CD4-positive, alpha-beta T cell treated with Interleukin-12 subunit alpha and Interleukin-12 subunit beta, for 1 hour (primary cell): Measurements from ENCODE around the gene MCTS1.
A peak's percentile ranks its signal among the peaks of the same experiment; 100 is the strongest.
"Not testable (repeated sequence)": the region's sequence is repeated elsewhere in the genome, so short reads cannot be mapped to it uniquely, and the experiment has no call there.

Experiments used
- DNase-seq: peaks from one replicate; pipeline ENCODE4 v3.0.0-alpha.2; 2020

MCTS1 gene, protein sequence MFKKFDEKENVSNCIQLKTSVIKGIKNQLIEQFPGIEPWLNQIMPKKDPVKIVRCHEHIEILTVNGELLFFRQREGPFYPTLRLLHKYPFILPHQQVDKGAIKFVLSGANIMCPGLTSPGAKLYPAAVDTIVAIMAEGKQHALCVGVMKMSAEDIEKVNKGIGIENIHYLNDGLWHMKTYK

GRCh38 chrX:120603707-120604360 is at the start of gene MCTS1:
Gene MCTS1, plus strand, starts transcription at chrX:120604101. Its CDS starts 136 bp downstream, at chrX:120604237.
- peak; percentile 89 for DNase-seq

- no peak for DNase-seq
Measured at GRCh38 chrX:120556251-120556650, 47.6 kb upstream of the MCTS1 start.

DNA sequence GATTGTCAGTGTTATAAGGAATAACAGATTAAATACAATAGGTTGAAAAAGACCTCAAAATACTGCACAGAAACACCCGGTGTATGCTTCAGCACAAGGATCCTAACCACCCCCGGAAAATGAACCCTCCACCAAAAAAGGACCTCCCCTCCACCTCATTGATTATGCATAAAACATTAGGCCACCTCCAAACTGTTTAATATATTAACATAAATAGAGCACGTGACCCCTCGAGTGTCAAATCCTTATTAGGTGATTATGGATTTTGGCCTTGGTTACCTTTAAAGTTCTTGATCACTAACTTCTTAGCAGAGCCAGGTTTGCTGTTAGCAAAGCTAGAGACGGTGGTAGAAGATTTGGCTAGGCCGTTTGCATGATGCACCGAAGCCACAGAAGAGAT is 44.1 kb upstream of the MCTS1 start:
- DNase-seq: peak; percentile 17

DNA sequence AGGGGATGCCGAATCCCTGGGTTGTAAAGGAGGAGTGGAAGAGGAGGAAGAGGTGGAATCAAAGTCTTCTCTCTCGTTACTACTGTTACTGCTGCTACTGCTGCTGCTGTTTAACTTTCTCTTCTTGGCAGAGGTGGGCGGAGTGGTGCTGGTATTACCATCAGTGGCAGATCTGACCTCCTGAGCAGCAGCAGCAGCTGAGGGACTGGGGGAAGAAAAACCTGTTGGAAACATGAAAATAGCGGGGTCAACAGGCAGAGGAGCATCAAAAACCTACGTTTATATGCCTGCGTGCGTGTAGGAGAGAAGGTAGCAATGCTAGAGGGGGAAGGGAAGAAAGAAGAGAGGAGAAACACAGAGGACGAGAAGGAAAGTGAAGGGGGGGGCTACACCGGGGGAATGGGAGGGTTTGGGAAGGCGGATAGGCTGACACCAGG is 43.5 kb upstream of the MCTS1 start:
- peak; percentile 35 for DNase-seq

- peak; percentile 91 for DNase-seq
Measured at GRCh38 chrX:120560842-120561633, 42.9 kb upstream of the MCTS1 start, which contains the start of gene CUL4B. Gene CUL4B, minus strand, starts transcription at chrX:120560962. Its CDS starts 324 bp downstream, at chrX:120560638.

DNA sequence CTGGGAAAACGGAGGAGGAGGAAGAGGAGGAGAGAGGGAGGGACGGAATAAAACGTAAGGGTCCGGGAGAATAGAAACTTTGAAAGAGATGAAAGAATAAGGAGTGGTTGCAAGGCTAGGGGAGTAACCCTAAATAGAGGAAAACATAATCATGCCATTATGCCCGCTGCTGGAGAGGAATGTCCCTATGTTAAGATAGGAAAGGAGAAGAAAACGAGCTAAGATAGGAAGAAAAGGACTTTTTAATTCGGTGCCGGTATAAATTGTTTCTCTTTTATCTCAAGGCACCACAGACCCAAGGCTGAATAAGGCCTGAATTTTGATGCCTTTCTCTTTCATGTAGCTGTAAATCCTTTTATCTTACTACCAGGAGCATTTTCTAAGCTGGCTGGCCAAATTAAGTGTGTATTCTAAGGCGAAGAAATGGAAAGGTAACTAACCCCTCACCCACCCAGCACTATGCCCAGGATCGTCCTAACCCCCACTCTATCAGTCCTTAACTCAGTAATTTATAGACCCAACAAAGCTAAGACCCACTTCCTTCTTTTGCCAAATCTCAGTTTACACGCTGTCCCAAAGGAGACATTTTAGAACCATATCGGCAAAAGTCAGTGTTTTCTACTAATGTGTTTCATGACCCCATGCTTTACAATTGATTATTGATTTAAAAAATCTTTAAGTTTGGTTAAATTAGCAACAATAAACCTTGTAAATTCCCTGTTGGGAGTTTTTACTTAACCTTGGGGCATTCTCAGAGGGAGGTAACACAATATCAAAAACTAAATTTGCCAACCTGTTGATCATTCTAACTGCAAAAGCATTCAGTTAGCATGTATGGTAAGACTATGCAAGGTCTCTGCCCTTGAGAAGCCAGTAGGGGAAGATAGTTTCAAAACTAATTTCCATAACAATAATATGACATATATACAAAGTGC is 42.0 kb upstream of the MCTS1 start:
- no peak for DNase-seq

- no peak for DNase-seq
Measured at GRCh38 chrX:120562569-120562926, 41.4 kb upstream of the MCTS1 start.

GRCh38 chrX:120564925-120565324 is 39.0 kb upstream of the MCTS1 start:
- no peak for DNase-seq

- DNase-seq: no peak
Measured at GRCh38 chrX:120566817-120567216, 37.1 kb upstream of the MCTS1 start.

- DNase-seq: no peak
Measured at GRCh38 chrX:120568035-120568434, 35.9 kb upstream of the MCTS1 start.

GRCh38 chrX:120568609-120569008 is 35.3 kb upstream of the MCTS1 start:
- no peak for DNase-seq

- no peak for DNase-seq
Measured at GRCh38 chrX:120570011-120570600, 33.8 kb upstream of the MCTS1 start.

DNA sequence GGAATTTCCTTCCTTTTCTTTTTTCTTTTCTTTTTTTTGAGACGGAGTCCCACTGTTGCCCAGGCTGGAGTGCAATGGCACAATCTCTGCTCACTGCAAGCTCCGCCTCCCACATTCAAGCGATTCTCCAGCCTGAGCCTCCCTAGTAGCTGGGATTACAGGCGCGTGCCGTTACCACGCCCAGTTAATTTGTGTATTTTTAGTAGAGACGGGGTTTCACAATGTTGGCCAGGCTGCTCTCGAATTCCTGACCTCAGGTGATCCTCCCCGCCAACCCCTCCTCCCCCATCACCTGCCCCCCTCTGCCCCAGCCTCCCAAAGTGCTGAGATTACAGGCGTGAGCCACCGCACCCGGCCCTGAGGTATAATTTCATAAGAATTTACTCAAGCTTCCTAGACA is 30.1 kb upstream of the MCTS1 start:
- DNase-seq: not testable (repeated sequence)

DNA sequence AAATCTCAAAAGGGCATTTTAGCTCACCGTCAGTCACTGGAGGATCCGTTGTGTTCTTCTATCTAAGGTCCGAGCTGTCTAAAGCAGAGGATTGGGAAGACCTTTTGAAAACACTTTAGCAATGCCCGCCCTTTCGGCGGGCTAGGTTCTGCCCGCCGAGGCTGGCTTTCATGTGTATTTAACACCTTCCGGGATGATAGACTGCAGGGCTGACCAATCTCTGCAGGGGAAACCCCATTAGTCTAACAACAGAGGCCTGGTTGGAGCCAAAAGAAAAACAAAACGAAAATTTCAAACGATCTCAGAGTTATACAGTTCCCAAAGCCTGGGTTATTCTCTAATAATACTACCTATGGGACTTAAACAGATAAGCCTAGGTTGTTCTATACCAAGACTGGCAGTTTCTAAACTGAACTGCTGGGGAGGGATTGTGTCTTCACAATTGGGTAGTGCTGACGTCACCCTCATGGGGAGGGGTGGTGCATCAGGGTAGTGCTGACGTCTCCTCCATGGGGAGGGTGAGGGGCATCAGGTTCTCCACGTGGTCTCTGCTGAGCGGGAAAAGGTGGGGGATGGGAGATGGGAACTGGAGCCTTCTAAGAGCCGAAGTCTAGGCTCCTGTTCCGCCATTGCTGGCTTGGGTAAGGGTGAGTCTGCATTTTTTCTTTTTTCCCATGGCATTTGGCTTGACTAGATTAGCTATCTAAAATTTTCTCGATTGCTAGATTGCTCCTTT is 28.4 kb upstream of the MCTS1 start:
- DNase-seq: no peak

GRCh38 chrX:120585702-120586101 is 18.2 kb upstream of the MCTS1 start:
- no peak for DNase-seq

DNA sequence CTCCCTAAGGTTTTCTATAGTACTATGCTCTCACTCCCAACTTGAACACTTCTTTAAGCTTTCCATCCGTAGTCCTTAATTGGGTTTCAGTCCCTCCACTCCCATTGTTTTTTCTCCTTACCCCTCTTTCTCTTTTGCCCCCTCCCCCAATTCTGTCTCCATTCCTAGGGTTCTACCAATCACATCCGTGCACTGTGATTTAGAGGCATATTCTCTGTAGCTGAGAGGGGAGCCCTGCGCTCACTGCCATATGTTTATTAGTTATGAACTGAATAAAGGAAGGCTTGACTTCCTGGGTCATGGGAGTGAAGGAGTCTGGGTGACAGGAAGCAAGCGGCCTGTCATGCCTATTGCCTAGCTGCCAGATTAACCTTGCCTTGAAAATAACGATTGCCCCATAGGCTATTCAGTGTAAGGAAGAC is 471 bp downstream of the MCTS1 start:
- peak; percentile 56 for DNase-seq

GRCh38 chrX:120612086-120612485 is 8.2 kb downstream of the MCTS1 start:
- no peak for DNase-seq

DNA sequence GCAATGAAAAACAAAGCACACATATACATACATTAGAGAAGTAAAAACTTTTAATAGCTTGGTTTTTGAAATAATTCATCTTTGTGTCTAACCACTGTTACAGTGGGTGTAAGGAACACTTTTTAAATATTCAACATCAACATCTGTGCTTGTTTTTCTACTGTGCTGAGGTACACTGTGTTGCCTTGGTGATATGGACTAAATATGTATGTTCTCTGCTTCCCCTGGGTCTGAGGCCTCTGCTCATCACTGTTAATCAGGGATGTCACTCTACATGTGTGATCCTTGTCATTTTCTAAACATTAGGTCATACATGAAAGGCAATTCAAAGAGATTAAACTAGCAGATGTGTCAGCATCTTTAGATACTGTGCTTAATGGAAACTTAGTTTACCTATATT is 10.9 kb downstream of the MCTS1 start:
- no peak for DNase-seq

- no peak for DNase-seq
Measured at GRCh38 chrX:120617996-120618630, 14.2 kb downstream of the MCTS1 start.

- no peak for DNase-seq
Measured at GRCh38 chrX:120625371-120625770, 21.5 kb downstream of the MCTS1 start.
